Cardiac fibroblast (primary cell): Measurements from ENCODE around the gene MEGF11.
A peak's percentile ranks its signal among the peaks of the same experiment; 100 is the strongest.
"Not testable (repeated sequence)": the region's sequence is repeated elsewhere in the genome, so short reads cannot be mapped to it uniquely, and the experiment has no call there.

Experiments used
- DNase-seq, 2 donors: peaks; one replicate each; pipeline versions ENCODE4 v3.0.0 to v3.0.0-alpha.2; 2010; ENCODE audit warnings: low read depth in 2 of 2
- H3K4me3 ChIP-seq, 2 donors: replicated peaks in 1 of 2; 1 replicate in 1 of 2; 2 replicates in 1 of 2; pipeline ENCODE4 v1.5.1; 2011; ENCODE audit warnings: low read depth in 2 of 2, low read length in 2 of 2, mild to moderate bottlenecking in 2 of 2, moderate library complexity in 1 of 2
- TF ChIP-seq, protein P1 (sequence below): IDR thresholded peaks from one replicate; pipeline ENCODE4 v1.5.1; 2011; ENCODE audit warnings: low read depth, mild to moderate bottlenecking, low read length, inconsistent platforms

MEGF11 gene

DNA sequence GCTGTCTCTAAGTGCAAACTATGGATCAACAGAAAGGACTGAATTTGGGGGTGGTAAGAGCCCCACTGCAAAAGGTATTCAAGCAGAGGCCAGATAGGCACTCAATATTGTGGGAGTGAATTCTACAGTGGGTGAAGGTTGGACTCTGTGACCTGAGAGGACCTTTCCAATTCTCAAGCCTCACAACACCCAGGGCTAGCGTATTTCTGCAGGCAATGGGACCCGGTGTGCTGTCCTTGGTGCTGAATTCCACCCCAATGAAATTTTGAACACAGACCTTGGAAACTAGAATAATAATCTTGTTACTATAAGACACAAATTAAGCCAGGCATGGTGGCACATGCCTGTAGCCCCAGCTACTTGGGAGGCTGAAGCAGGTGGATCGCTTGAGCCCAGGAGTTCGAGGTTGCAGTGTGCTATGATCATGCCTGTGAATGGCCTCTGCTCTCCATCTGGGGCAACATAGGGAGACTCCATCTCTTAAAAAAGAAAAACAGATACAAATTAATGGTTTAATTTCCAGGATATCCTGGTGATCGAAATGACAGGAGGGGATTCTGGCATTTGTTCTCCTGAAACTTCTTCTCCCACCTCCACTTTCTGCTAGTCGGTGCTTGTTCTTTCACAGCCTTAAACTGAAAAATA lies 248.8 kb downstream of the MEGF11 start:
- DNase-seq, result peak; percentile 43 to 46
- TF ChIP-seq, protein P1, sequence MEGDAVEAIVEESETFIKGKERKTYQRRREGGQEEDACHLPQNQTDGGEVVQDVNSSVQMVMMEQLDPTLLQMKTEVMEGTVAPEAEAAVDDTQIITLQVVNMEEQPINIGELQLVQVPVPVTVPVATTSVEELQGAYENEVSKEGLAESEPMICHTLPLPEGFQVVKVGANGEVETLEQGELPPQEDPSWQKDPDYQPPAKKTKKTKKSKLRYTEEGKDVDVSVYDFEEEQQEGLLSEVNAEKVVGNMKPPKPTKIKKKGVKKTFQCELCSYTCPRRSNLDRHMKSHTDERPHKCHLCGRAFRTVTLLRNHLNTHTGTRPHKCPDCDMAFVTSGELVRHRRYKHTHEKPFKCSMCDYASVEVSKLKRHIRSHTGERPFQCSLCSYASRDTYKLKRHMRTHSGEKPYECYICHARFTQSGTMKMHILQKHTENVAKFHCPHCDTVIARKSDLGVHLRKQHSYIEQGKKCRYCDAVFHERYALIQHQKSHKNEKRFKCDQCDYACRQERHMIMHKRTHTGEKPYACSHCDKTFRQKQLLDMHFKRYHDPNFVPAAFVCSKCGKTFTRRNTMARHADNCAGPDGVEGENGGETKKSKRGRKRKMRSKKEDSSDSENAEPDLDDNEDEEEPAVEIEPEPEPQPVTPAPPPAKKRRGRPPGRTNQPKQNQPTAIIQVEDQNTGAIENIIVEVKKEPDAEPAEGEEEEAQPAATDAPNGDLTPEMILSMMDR, result no peak
- no peak overlapping the region for H3K4me3 ChIP-seq

DNA sequence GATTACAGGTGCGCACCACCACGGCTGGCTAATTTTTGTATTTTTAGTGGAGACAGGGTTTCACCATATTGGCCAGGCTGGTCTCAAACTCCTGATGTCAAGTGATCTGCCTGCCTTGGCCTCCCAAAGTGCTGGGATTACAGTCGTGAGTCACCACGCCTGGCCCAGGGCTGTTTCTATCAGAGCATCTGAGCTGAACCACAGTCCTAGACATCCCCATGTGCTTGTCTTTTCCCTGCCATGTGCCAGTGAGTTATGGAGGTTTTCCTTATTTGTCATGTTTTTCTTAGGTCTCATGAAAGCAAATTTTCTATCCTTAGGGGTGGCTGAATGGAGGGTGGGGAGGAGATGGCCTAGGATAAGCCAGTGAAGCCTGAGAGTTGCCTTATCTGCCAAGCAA lies 250.4 kb downstream of the MEGF11 start:
- DNase-seq, result not testable (repeated sequence)

DNA sequence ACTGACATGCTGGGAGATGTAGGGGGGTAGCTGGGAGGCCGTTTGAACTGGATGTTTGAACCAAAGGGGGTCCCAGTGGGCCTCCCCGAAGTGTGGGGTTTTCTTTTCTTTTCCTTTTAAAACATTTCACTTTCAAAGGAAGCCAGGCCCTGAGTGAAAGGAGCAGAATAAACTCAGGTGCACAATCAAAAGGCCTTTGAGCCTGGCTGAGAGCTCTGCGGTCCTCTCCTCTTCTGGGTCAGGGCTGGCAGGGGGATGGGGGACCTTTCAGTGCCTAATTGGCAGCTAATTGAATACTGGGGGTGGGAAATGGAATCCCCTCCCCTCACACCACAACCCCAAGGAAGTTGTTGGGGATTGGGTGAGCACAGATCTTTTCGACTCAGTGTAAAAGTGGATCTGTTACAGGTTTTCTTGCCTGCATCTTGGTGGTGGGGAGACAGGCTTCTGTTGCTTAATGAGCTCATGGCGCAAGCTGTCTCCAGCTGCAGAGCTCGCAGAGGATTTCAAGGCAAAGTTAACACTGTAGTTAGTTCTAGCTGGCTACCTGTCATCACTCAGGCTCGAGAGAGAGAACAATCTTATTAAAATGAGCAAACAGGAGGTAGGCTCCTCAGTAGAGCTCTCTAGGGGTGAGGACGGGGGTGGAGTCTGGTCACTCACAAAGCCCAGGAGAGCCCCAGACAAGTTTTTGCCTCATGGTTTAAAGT lies 251.7 kb downstream of the MEGF11 start:
- no peak for DNase-seq
- TF ChIP-seq, protein P1, result no peak
- H3K4me3 ChIP-seq, result no peak overlapping the region

More for the DNA sequence above, 250.4 kb downstream of the MEGF11 start:
- not testable (repeated sequence) for H3K4me3 ChIP-seq

DNA sequence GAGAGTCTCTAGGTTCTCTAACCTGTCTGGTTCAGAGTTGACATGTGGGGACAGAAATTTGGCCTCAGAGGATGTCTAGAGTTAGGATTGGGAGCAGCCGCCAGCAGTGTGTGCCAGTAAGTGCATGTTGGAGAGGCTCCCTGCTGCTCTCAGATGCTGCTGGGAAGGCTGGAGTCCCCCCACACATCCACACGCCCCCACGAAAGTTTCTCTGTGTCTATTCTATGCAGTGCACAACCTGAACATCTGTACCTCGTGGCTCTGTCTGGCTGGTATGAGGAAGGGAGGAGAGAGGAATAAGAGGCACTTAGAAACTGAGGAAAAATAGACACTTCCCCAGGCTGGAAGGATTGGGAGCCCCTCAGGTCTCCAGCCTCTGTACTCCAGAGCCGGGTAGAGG lies 252.5 kb downstream of the MEGF11 start:
- H3K4me3 ChIP-seq, result no peak overlapping the region
- DNase-seq, result no peak
- TF ChIP-seq, protein P1, result no peak

DNA sequence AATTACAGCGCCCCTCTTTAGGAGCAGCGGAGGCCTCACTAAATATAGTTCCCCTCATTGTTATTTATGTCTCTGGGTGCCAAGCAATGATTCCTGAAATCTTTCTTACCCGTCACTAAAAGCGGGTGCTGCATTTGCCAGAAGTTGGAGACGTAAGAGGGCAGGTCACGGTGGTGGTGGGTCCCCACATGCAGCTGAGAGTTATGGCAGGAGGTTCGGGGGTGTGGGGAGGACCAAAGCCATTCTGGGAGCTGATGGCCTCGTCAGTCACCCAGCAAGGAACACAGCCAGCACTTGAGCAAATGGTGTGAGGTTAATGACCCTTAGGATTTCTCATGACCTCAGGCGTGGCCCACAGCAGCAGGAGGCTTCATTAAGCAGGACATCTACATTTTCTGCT lies 255.1 kb downstream of the MEGF11 start:
- no peak overlapping the region for H3K4me3 ChIP-seq
- TF ChIP-seq, protein P1, result no peak
- no peak for DNase-seq

DNA sequence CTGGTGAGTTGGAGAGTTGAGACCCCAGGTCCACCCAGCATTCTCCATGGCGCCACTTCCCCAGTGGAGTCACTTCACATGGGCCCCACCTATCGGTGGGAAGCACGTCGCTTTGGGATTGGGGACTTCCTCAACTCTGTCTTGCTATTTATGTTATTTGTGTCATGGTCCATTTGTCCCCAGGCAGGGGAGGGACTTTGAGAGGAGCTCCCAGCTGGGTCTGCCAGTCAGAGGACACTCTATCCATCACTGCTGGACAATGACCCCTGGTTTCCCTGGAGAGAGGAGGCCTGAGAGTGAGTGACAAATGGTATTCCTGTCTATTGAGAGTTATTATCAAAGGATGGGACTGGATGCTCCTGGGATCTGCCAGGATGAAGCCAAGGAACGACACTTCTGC lies 256.6 kb downstream of the MEGF11 start:
- DNase-seq, result no peak
- TF ChIP-seq, protein P1, result no peak
- H3K4me3 ChIP-seq, result no peak overlapping the region

DNA sequence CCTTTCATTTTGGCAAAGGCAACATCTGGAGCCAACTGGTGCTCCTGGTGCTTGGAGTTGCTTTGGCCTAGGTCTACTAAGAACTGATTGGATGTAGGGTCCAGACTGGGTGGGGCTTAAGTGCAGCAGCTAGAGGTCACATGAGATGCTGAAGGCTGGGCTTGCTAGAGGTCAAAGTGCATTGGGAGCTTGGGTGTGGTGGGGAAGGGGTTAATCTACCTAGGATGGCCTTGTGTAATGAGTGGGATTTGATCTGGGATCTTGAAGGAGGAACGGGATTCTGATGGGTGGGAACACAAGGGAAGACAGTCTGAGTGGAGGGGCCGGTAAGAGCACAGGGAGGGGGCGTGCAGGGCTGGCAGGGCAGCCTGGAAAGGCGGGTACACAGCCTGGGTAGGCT lies 258.7 kb downstream of the MEGF11 start:
- DNase-seq, result no peak
- TF ChIP-seq, protein P1, result no peak
- H3K4me3 ChIP-seq, result no peak overlapping the region
